Measurements from ENCODE around the gene AIG1.

The AIG1 gene

DNA sequence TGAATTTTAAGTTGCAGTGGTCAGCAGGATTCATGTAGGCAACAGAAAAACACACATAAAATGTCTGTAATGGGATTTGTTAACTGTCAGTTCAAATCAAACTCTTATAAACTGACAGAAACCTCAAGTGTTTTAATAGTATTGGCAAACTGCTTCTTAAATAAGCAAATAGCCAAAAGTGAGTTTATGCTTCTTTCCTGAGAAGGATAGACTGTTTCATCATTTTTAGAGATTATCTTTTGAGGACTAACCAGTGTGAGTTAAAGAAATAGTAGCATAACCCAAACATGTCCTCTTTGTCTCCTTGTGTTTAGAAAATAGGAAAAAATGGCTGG is 68.0 kb downstream of the AIG1 start:
- ATAC-seq: no peak

DNA sequence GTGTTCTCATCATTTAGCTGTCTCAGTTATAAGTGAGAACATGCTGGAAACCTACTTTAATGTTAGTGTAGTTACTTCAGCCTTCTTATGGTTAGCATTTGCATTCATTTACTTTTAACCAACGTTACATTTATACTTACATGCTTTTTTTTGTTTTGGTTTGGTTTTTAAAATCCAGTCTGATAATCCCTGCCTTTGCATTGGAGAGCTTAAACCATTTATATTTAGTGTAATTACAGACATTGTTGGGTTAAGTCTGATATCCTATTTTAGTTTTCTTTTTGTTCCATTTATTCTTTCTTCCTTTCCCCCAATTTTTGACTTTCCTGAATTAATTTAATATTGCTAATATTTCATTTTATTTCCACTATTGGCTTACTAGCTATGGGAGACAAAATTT is 70.2 kb downstream of the AIG1 start:
- no peak for ATAC-seq

DNA sequence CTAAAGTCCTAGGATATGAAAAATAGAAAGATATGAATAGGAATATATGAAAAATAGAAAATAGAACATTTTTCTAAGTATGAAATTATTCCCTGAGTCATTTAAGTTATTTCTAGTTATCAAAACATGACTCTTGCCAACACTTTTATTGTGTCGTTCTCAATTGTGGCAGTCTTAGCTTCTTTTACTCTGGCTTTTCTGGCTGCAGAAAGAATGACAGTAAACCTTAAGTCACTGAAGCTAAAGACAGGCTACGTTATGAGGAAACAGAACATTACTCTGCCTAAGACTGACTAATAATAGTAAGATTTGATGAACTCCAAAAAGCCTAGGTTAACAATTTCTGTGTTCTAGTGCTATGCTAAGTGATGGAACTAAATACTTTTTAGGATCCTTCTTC is 74.6 kb downstream of the AIG1 start:
- no peak for ATAC-seq

DNA sequence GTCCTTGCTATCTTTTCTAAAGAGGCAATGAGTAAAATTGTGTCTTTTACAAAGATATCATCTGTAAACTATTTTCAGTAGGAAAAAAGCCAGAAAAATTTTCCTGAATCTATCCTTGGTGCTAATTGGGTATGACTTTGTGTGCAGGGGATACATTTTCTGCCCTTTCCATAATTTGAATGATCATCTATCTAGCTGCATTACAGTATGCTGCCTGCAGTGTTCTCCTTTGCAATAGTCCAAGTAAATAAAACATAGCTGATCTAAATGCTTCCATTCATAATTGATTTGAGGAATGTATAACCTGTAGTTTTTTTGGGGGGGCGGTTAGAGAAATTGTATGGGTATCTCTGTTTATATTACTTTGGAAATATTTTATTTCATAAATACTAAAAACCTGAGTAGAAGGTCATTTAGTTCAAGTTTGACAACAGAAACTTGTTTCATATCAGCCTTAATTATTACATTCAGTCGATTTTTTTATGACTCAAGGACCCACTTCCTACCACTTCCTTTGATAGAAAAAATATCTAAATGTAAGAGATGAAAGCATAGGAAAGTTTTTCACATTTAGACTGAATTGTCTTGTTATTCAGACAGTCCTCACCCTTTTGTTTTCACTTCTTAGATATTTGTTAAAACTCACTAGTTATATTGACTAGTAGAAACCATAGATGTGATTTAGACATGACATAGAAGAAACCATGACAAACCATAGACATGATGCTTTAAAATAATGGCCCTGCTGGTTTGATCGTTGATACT is 75.3 kb downstream of the AIG1 start:
- peak; percentile 56 to 66 for ATAC-seq

DNA sequence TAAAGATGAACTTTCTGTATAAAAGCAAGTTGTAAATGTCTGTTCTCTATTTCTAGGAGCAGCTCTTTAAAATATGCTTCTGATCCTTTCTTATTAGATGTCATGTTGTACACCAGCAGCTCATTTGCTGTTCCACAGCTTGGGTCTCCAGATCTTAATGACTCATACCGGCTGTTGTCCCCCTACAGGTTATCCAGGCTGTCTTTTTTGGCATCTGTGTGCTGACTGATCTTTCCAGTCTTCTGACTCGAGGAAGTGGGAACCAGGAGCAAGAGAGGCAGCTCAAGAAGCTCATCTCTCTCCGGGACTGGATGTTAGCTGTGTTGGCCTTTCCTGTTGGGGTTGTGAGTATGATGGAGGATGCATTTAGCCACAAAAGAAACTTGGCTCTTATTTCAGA is 76.0 kb downstream of the AIG1 start:
- ATAC-seq: peak in 1 of 2 donors; percentile 3

DNA sequence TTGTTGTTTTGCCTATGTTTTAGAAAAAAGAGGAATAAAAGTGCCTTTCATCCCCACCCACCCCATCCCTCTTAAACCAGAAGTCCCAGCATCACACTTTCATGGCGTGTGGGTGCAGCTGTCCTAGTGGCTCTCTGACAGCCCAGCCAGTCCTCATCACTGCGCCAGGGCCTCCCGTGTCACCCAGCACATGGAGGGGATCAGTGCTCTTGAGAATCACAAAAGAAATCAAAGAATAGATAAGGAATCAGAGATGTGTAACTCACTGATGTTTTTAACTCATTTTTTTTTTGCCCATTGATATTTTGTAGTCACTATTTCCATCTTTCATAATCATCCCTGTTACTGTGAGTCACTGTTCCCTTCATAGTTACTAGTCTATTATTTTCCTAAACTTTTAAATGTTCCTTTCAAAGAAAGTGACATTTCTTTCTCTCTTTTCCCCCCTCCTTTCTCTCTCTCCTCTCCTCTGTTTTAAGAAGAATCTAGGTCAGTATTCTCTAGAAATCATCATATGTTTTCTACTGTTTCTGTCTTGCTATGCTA is 78.6 kb downstream of the AIG1 start:
- ATAC-seq: peak; percentile 49 to 55

DNA sequence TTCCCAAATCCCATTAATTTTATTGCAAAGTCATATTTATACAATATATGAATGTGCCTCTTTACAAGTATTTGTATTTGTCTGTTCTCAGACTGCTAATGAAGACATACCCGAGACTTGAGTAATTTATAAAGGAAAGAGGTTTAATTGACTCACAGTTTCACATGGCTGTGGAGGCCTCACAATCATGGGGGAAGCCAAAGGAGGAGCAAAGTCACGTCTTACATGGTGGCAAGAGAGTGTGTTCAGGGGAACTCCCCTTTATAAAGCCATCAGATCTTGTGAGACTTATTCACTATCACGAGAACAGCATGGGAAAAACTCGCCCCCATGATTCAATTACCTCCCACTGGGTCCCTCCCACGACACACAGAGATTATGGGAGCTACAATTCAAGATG is 79.2 kb downstream of the AIG1 start:
- ATAC-seq: peak; percentile 59 to 67

DNA sequence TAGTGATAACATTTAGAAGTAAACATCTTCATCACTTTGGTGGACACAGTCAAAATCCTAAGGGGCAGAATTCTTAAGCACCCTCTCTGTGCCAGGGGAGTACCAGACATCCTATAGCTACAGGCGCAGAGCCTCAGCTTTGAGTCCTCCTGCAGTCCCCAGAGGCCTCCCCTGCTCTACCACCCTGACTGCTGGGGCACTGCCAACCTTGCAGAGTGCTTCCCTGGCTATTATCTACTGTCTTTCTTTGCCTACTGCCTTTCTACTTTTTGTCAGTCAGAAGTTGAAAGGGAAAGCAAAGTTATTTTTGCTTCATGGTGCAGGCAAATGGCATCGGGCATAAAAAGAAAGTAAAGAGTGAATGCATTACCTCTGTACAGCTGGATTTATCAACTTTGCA is 80.1 kb downstream of the AIG1 start:
- ATAC-seq: no peak

DNA sequence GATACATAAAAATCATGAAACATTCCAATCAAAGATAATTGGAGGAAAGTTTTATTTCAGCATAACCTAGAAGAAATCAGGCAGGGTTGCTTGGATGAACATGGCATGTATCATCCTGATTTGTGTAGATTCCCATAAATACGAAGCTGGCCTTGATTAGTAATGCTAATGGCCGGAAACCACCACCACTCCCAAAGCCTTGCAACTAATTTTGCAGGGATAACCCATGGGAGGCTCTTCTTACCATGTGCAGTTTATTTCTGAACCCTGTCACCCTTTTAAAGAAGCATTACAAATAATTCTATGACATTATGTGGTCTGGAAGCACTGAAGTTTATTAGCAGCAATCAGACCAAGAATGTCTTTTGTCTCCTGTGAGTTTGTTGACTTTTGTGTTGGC is 80.8 kb downstream of the AIG1 start:
- ATAC-seq: no peak

DNA sequence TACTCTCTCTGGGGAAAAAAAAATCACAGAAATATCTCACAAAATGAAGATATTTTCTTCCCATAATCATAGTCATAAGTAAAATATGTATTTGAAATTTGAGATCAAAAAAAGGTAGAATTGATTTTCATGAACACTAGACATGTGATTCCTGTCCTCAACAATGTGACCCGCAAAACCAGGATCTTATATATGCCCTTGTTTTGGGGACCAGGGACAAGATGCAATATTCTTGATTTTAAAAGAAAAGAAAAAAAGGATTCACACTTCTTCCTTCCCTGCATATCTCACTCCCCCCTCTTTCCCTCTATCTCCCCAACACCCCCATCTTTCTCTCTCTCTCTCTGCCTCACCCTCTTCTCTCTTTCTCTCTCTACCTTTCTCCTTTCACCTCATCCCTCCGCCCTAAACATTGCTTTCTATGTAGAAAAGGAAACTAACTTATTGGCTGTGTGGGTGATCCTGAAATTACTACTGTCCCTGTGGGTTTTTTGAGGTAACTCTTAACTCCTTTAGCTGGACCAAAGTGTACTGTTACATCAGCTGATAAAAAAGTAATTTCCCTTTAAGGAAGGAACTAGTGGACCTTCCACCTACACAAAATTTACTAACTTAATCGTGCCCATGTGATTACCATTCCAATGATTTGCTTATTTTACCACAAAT is 85.6 kb downstream of the AIG1 start:
- no peak for ATAC-seq

DNA sequence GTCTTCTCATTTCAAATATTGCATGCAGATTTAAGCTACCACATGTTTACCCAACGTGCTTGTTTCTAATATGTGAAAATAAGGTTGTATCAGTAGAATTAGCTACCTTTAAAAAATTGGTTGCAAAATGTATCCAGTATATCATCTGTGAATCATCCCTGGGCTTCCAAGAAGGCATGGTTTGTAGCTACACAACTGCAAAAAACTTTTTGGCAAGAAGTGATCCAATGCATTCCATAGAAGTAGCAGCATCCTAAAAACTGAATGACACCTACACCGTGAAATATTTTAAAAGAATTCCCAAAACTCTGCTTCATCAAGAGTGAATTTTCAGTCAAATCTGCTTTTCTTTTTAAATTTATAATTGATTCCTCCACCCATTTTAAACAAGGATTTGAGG is 89.1 kb downstream of the AIG1 start:
- no peak for ATAC-seq

DNA sequence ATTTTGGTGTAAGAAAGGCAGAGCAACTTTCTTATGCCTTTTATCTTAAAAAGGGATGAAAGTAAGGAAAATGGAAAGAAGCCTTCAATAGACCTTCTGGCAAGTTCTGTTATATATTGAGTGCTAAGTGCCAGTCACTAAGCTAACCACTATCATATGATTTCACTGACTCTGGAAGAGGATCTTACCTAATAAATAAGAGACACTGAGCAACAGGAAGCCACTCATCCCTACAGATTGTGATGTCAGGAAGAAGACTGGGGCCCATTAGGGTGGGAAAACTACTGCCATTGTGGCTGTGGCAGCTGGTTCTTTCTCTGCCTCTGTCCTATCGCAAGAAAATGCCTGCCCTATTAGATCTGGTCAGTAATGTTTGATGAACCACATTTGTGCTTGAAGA is 89.6 kb downstream of the AIG1 start:
- ATAC-seq: no peak

DNA sequence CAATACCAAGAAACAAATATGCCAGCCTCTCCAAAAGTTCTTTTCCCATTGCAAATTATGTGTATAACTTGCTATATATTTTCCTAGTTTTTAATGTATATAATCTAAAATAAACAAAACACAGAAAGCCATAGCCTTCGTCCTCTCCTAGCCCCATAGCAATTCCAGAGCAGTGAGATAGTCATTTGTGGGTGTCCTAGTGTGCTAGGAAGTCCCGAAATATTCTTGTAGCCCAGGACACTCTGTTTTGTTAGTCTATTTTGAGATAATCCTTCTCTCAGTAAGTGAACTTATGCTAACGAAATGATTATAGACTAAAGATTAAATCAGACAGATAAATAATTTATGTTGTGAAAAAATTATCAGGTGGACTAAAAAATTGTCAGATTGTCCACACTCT is 90.7 kb downstream of the AIG1 start:
- no peak for ATAC-seq

DNA sequence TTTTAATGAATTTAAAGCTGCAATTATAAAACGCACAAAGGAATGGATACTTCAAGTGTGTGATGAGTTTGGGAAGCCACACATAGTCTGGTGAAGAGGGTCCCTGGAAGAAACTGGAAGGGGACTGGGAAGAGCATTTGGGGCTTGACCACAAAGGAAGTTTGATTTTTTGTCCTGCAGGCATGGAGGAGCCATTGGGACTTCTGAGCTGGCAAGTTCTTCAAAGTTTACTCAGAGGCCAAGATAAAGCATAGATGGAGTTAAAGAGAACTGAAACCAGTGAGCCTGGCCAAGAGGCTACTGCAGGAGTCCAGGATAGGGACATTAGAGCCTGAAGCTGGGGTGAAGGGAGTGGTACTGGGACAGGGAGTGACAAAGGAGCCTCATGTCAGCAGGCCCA is 95.0 kb downstream of the AIG1 start:
- ATAC-seq: no peak

DNA sequence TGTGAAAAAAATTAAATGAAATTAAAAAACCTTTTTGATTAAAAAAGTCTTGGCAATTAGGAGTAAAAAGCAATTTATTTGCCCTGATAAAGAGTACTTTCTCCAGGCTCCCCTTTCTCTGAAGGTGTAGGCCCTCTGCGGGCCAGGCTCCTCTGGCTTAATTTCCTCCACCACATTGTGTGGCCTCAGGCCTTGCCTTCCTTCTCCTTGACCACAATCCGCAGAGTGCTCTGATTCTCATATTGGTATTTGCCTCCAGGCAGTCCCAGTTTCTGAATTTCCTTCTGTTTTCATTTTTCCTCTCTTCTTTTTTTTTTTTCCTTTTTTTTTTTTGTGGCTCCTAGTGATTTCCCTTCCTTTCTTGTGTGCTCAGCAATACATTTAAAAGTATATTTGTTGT is 96.4 kb downstream of the AIG1 start:
- ATAC-seq: no peak

DNA sequence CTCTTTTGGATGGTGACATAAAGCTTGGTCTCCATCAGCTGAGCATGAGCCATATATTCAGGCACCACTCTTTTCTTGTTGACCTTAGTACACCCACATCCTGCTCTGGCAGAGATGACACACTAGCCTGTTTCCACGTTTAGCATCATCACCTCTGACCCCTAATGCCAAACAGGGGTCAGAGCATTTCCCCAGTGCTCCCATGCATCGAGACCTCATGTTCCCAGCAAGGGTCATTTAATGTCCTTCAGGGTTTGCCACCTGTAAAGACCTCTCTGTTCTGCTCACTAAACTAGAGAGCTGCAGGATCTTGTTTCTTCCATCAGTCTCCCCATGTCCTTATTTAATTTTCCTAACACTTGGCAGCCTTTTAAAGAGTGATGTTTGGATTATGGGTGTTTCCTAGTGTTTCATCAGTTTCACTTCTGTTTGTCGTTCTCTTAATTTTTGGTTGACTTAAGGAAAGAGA is 97.5 kb downstream of the AIG1 start:
- no peak for ATAC-seq

DNA sequence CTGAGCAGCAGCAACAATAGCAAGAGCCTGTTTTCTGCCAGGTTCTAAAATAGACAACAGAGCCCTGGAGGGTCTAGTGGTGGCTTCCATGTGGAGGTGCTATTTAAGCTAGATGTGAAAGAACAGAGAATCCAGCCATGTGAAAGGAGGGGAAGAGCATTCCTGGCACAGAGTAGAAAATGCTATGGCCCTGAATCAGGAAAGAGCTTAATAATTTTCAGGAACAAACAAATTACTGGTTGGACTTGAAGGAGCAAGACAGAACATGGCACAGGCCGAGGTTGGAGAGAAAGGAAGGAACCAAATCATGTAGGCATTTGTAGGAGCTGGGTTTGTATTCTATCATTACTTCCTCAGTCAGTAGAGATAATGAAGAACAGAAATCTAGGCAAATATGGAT is 98.3 kb downstream of the AIG1 start:
- ATAC-seq: no peak

DNA sequence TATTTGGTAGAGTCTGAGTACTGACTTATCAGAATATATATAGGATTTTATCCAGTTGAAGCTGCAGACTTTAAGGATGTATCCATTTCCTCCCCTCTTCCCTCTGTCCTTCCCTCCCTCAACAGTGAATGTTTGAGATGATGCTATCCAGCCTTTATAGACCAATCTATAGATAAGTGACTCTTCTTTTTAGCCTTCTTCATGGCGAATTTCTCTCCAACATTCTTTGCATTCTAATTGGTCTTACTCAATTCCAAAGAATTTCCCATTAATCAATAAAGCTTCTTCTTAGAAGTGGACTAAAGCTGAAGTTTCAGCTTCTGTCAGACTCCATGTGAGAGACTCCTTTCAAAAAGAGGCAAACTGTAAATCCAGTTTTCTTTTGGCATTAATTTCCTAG is 99.3 kb downstream of the AIG1 start:
- ATAC-seq: no peak

DNA sequence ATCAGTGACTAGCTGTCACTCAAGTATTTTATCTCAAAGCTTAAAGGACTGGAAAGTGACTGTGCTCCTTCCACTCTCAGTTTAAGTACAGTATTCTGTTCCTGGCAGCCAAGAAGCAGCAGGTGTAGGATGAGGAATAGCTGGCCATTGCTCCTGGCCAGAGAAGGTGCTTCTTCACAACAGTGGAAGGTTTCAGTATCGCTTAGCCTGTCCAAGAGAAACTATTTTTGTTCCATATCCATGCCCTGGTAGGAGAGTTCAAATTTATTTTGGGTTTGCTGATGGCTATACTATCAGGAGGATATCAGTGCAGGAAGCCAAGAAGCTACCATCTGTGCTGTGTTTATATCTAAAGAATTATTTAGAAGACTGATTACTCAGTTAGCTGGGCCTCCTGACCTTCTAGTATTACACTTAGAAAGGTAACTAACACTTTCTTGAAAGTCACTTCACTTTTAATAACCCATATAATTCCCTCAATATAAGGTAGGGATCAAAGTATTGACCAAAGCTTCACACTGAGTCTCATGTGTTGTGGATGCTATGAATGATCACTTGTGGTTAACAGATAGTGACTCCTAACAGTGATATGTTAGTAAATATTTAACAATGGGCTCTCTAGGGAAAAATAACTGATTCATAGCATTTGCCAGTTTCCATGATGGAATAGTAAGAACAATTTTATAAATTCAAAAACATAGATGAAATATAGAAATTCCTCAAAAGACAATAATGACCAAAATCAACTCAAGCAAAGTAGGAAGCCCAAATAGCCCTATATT is 99.9 kb downstream of the AIG1 start:
- ATAC-seq: no peak

DNA sequence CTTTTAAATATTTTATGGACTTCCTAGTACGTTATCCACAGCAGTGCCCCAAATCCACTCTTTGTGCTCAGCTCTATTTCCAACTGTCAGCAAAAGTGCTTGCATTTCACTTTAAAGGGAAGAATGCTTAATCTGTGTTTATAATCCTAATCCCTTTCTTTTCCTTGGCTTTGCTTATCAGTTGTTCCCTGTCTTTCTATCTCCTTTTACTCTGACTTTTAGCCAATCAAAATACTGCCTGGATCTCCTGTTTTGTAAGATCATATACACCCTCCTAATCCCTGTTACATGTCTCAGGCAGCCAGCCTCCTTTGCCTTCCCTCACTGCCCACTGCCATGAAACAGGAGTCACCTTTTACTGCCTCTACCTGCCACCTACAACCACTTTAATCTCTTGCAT is 102.9 kb downstream of the AIG1 start:
- no peak for ATAC-seq

DNA sequence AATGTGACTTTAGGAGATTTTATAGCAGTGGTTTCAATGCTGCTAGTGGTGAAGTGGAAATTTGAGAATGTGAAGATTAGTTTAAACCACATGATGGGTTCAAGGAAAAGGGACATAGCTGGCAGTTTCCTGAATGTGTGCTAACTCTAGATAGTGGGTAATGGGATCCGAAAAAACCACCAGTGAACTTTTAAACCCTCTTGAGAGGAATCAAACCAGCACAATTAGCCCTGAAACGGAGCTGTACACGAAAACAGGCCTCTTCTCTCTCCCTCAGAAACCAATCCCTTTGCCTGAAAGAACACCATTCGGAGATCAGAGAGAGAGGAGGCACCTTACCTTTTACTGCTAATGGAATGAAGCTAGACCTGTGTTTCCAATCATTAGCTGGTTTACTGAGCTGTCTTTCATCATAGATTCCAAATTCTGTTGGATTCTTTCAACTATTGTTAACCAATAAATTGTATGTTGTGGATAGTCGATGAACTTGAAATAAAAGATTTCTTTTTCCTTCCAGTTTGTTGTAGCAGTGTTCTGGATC is 103.9 kb downstream of the AIG1 start:
- no peak for ATAC-seq

DNA sequence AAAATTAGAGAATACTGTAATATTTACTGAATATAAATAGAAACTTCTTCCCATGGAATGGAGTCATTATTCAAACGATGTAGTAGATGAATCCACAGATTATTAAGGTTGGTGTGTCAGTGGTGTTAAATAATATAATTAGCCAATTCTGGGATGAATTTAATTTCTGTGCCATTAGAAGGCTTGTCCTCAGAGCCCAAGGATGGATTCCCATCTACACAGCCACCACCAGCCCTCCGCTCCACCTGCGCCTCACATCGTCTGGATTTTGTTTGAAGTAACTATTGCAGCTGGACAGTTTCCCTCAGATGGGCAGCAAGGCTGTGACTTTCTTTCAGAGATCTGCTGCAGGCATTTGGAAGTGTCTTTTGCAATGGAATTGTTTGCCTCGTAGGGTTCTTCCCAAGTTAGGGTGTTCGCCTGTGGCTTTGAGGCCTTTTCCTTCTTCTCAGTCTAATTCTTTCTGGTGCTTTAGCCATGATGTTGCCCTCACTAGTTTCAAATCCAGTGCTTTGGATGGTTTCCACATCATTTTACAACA is 104.7 kb downstream of the AIG1 start:
- no peak for ATAC-seq

DNA sequence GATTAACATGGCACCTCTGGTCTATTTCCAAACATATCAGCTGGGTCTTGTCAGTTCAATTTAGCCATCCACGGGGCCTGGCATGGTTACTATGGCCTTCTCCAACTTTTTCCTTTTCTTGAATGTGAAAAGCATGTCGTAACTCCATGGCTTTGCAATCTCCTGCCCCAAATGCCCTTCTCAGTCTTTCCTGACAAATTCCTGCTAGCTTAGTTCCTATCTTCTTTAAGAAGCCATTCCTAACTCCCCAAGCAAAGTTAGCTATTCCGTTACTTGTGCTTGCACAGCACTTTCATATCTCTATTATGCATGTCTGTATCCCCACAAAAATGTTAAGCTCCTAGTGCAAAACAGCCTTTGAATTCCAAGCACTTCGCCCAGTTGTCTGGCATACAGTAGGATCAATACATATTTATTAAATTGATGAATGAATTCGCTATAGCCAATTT is 105.6 kb downstream of the AIG1 start:
- no peak for ATAC-seq
